GM21528 (cell line): ENCODE data around the gene OR10J5.
"Not testable (repeated sequence)": the region's sequence is repeated elsewhere in the genome, so short reads cannot be mapped to it uniquely, and the experiment has no call there.

ENCODE experiments used
- ATAC-seq: cut with Tn5 transposase; IDR thresholded peaks from one replicate; pipeline ENCODE4 v1.9.1; 2021; ENCODE audit warnings: mild to moderate bottlenecking, moderate library complexity; ENCODE audit not compliant: unreplicated experiment, low FRiP score

The OR10J5 gene, protein sequence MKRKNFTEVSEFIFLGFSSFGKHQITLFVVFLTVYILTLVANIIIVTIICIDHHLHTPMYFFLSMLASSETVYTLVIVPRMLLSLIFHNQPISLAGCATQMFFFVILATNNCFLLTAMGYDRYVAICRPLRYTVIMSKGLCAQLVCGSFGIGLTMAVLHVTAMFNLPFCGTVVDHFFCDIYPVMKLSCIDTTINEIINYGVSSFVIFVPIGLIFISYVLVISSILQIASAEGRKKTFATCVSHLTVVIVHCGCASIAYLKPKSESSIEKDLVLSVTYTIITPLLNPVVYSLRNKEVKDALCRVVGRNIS

GRCh38 chr1:159535907-159536306, at the start of gene OR10J5:
OR10J5 (minus strand) TSS chr1:159536007; CDS start chr1:159536007, 0 bp downstream.
- no peak for ATAC-seq

- no peak for ATAC-seq
Measured at GRCh38 chr1:159584536-159584935, 48.7 kb upstream of the OR10J5 start.

GRCh38 chr1:159581422-159581821, 45.6 kb upstream of the OR10J5 start:
- no peak for ATAC-seq

DNA sequence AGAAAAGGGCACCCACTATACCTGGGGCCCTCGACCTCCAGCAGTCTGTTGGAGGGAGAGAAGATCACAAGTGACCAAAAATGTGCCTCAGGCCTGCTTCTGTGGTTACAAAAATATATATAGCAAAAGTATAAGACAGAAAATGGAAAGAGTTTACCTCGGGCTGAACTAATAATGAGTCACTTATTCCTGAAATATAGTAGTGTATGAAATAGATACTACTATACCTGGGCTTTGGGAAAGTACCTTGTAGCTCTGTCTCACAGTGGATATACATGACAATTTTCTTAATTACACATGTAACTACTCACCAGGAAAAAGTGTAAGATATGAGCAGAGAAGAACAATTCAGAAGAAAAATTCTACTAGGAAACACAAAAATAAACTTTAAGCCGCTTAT, 44.5 kb upstream of the OR10J5 start:
- ATAC-seq = peak; percentile 55

GRCh38 chr1:159577446-159577845, 41.6 kb upstream of the OR10J5 start:
- no peak for ATAC-seq

- ATAC-seq = no peak
Measured at GRCh38 chr1:159562680-159563079, 26.9 kb upstream of the OR10J5 start.

GRCh38 chr1:159561497-159561896, 25.7 kb upstream of the OR10J5 start:
- no peak for ATAC-seq

DNA sequence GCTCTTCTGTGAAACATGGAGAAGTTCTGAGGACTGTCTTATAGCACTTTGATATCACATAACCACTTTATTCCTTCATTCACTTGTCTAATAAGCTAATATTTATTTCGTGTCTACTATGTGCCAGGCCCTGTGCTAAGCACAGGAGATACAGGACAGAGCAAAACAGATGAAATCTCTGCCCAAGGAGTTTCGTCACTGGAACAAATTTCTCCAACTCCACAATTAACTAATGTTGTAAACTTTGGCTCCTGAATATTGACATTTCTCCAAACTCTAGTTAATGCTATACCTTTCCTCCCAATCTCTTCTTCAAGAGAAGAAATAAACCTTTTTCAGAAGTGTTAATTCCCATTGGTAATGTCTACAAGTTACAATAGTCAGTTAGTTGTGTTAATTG, 24.8 kb upstream of the OR10J5 start:
- no peak for ATAC-seq

DNA sequence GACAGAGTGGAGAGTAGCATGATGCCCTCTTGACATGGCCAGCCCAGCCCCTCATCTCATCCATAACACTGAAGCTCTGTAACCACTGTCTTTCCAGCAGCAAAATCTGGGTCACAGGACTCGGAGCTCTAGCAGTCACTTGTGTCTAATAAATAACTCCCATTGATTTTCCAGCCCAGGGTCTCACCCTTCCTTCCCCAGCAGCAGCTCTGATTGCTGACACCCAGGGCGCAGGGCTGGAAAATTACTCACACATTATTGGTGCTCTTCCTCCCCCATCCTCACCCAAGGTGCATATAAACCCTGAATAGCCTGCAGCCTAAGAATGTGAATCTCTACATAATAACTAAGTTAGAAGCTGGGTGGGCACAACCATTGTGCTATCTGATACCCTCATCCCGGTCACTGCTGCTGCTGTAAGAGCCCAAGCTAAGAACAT, 21.1 kb upstream of the OR10J5 start:
- no peak for ATAC-seq

- ATAC-seq = no peak
Measured at GRCh38 chr1:159554696-159555095, 18.9 kb upstream of the OR10J5 start.

- no peak for ATAC-seq
Measured at GRCh38 chr1:159554261-159554660, 18.5 kb upstream of the OR10J5 start.

DNA sequence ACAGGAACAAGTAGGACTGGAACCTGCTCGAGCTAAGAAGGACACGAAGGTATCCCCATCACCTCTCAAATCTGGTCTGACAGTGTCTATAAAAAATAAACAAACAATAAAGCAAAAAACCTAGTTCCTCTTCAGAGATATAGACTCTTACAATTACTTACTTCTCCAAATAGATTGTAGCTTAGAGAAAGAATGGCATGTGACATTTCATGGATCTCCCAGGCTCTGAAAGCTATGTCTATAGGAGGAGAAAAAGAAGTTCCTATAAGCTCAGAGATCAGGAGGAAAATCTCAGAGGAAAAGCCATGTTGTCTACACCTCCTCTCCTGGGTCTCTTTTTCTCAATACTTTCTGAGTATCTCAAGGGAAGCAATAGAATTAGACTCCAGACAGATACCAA, 12.3 kb upstream of the OR10J5 start:
- no peak for ATAC-seq

DNA sequence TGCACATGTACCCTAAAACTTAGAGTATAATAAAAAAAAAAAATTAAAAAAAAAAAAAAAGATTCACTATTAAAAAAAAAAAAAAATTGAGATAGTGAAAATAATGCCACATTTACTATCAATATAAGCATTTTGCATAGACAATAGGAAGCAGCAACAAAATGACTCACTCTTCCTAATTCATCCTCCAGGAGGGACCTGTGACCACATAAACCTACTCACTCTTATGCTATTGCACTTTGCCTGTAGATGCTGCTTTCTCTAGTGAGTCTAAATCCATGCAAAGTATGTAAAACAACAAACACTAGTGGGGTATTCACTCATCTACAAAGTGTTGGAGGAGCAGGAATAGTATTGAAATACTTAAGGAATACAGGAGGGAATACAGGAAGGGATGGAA, 2.9 kb downstream of the OR10J5 start:
- no peak for ATAC-seq

- not testable (repeated sequence) for ATAC-seq
Measured at GRCh38 chr1:159524792-159525191, 11.0 kb downstream of the OR10J5 start.

DNA sequence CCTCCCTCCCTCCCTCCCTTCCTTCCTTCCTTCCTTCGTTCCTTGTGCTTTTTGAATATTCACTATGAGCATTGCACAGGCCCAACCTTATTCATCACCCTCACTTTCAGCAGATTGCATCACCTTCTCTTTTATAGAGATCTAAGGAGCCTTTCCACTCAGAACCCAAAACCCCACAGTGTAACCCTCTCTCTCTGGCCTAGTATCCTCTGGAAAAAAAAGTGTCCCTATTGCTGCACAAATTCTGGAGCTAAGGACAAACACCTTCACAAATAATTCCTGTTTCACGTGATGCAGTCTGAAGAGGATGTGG, 25.6 kb downstream of the OR10J5 start:
- ATAC-seq = no peak

DNA sequence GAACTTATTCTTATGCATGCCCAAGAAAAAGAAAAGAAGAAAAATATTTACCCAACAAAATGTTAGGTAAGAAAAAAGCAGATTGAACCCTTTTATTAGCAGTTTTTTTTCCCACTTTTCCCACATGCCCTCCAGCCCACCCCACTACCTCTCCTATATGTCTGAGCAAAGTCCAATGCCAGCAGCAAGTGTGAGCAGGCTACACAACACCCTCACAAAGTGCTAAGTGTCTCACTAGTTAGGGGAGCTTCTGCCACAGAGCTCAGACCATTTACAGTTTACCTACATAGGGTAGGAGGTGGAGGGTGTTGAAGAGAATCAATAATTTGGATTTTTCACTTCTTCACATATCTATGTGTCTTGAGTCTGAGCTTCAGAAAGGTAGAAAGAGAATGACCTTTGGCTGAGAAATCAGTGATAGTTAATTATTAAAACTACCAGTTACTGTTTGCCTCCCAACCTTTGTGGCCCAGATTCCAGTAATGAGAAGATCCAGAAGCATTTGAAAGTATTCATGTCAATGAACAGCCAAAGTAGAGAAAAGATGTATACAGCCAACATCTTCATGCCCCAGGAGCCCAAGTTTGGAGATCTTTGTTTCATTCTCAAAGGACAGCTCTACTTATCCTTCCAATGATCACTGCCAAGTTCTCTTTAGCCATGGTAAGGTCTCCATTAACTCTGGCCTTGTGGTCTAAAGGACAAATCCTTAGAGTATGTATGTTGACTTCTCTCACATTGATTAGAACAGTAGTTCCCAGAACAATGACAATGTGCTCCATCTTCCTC, 26.2 kb downstream of the OR10J5 start:
- ATAC-seq = no peak

DNA sequence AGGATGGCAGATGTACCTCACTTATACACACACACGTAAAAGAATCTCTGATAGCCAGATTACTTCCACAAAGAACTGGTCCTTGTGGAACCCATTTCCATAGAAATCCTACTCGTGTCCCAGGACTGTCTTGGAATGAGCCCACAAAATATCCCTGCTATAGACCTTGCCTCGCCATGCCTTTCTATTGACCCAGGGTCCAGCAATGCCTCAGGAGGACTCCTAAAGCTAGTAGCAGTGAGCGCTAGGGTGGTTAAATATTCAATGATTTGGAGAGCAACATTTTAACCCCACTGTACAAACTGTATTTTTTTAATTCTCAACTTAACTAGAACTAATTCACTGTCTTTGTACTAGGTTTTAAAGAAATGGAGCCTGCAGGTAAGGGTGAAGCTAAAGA, 26.9 kb downstream of the OR10J5 start:
- ATAC-seq = no peak

- ATAC-seq = no peak
Measured at GRCh38 chr1:159505676-159506075, 30.1 kb downstream of the OR10J5 start.

DNA sequence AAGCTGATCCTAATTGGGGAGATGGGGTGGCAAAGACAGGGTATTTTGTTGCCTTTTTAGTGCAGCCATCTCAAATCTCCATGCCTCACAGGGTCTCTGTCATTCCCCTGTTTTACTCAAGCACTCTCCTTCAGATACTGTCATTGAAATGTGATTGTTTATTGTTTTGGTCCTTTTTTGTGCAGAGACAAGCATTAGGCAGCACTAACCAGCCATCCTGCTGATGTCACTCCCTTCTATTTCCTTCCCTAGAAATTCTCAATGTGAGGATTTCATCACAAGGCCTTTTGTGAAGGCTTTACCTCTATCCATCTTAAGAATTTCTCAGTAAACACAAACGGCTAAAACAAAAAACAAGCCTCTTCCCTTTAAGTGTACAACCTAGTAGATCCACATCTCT, 34.7 kb downstream of the OR10J5 start:
- ATAC-seq = no peak

DNA sequence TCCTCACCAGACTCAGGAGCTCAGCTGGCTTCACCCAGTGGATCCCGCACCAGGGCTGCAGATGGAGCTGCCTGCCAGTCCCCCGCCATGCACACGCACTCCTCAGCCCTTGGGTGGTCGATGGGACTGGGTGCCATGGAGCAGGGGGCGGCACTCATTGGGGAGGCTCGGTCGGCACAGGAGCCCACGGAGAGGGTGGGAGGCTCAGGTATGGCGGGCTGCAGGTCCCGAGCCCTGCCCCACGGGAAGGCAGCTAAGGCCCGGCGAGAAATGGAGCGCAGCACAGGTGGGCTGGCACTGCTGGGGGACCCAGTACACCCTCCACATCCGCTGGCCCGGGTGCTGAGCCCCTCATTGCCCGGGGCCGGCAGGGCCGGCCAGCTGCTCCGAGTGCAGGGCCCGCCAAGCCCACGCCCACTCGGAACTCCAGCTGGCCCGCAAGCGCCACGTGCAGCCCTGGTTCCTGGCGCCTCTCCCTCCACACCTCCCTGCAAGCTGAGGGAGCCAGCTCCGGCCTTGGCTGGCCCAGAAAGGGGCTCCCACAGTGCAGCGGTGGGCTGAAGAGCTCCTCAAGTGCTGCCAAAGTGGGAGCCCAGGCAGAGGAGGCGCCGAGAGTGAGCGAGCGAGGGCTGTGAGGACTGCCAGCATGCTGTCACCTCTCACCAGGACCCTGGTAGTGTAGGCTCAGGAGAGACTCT, 41.1 kb downstream of the OR10J5 start:
- ATAC-seq = not testable (repeated sequence)

DNA sequence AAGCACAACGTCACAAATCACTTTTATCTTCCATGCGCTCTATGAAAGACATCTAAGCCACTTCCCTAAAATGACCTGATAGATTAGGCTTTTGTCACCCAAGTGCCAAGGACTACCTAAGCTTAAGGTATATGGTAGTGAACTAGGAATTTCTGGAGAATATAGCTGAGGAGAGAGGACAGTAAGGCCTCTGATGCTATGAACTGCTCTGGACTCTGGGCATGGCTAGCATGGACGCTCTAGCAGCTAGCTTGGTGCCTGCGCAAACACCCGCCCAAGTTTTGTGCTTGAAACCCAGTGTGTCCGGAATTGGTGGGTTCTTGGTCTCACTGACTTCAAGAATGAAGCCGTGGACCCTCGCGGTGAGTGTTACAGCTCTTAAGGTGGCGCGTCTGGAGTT, 42.5 kb downstream of the OR10J5 start:
- ATAC-seq = no peak
